HepG2 (cell line): Measurements from ENCODE around the gene DHRS4L2. TPM values are rescaled to one million over a fixed set of nuclear protein-coding genes. Genes with fewer than 3 reads are reported as not detected.

Source experiments
- HNF4A ChIP-seq: sonication (generic); formaldehyde crosslinking; IDR thresholded peaks from 2 replicates; pipeline ENCODE4 v1.4.0; 2020; ENCODE audit warnings: missing genetic modification reagents
- HOXD1 ChIP-seq: sonication (generic); formaldehyde crosslinking; IDR thresholded peaks from 2 replicates; pipeline ENCODE4 v1.5.0; 2020; ENCODE audit warnings: missing genetic modification reagents
- PTBP1 ChIP-seq: fragments of 200-400 bp; formaldehyde crosslinking; IDR thresholded peaks from 2 replicates; pipeline ENCODE4 v1.6.1; 2018; ENCODE audit warnings: low read length, low read depth; ENCODE audit not compliant: poor library complexity, severe bottlenecking
- TOE1 ChIP-seq: sonication (generic); formaldehyde crosslinking; IDR thresholded peaks from 2 replicates; pipeline ENCODE4 v1.4.0; 2020; ENCODE audit warnings: mild to moderate bottlenecking, missing genetic modification reagents
- ZMAT3 ChIP-seq: sonication (generic); formaldehyde crosslinking; conservative IDR thresholded peaks from 2 replicates; pipeline ENCODE4 v1.7.0; 2021; ENCODE audit warnings: missing genetic modification reagents
- ZNF143 ChIP-seq: sonication (generic); formaldehyde crosslinking; IDR thresholded peaks from 2 replicates; pipeline ENCODE4 v1.4.0; 2020; ENCODE audit warnings: missing genetic modification reagents
- ZNF564 ChIP-seq: sonication (generic); formaldehyde crosslinking; IDR thresholded peaks from 2 replicates; pipeline ENCODE4 v1.8.1; 2023; ENCODE audit warnings: mild to moderate bottlenecking, missing genetic modification reagents
- ZSCAN31 ChIP-seq: sonication (generic); formaldehyde crosslinking; IDR thresholded peaks from 2 replicates; pipeline ENCODE4 v1.5.0; 2020; ENCODE audit warnings: low read depth, mild to moderate bottlenecking, missing genetic modification reagents
- polyA plus RNA-seq, 8 experiments: library from polyadenylated mRNA; depleted of rRNA in 3 of 8; stranded (reverse) in 7 of 8; unstranded in 1 of 8; fragments of >200 nt; fragmentation: Illumina TruSeq in 4 of 8; extraction: Trizol in 4 of 8; gene quantifications; 2 replicates each; pipeline versions ENCODE4 v1.2.1 to v1.2.3, GENCODE V29; 2011 to 2016; ENCODE audit warnings: low read depth in 4 of 8, missing spikeins in 1 of 8, mixed read lengths in 1 of 8; ENCODE audit not compliant: insufficient read depth in 1 of 8
- total RNA-seq, 5 experiments: library from RNA; depleted of rRNA; stranded (reverse); fragments of >200 nt; fragmentation: Illumina TruSeq; extraction: Trizol; gene quantifications; 2 replicates each; pipeline ENCODE4 v1.2.3, GENCODE V29; 2016; ENCODE audit warnings: low read depth in 1 of 5
- TF ChIP-seq, protein P1 (sequence below), 2 experiments: sonication (generic) in 1 of 2; formaldehyde crosslinking in 1 of 2; IDR thresholded peaks; 2 replicates each; pipeline versions ENCODE4 v1.6.1 to v1.9.0; 2014 to 2022; ENCODE audit warnings: antibody characterized with exemption in 1 of 2, borderline replicate concordance in 1 of 2, inconsistent platforms in 1 of 2, low read depth in 1 of 2, missing genetic modification reagents in 1 of 2
- TF ChIP-seq, protein P2 (sequence below), 2 experiments: sonication (generic) in 1 of 2; formaldehyde crosslinking in 1 of 2; IDR thresholded peaks; 2 replicates each; pipeline versions ENCODE4 v1.4.0 to v1.6.1; 2016 to 2020; ENCODE audit warnings: borderline replicate concordance in 1 of 2, low read depth in 1 of 2, mild to moderate bottlenecking in 1 of 2, missing genetic modification reagents in 1 of 2
- TF ChIP-seq, protein P3 (sequence below): sonication (generic); formaldehyde crosslinking; IDR thresholded peaks from 2 replicates; pipeline ENCODE4 v1.5.0; 2020; ENCODE audit warnings: missing genetic modification reagents
- TF ChIP-seq, protein P4 (sequence below): sonication (generic); formaldehyde crosslinking; IDR thresholded peaks from 2 replicates; pipeline ENCODE4 v1.4.0; 2020; ENCODE audit warnings: mild to moderate bottlenecking, low read depth, missing genetic modification reagents
- TF ChIP-seq, protein P5 (sequence below): sonication (generic); formaldehyde crosslinking; IDR thresholded peaks from 2 replicates; pipeline ENCODE4 v1.8.1; 2023; ENCODE audit warnings: mild to moderate bottlenecking, missing genetic modification reagents

The DHRS4L2 gene
- total and polyA plus RNA-seq, 2 of the 13 experiments (the other 11 are each of a cell fraction or from before 2014, with no cell fraction given), result 24.7 to 38.2 TPM

DNA sequence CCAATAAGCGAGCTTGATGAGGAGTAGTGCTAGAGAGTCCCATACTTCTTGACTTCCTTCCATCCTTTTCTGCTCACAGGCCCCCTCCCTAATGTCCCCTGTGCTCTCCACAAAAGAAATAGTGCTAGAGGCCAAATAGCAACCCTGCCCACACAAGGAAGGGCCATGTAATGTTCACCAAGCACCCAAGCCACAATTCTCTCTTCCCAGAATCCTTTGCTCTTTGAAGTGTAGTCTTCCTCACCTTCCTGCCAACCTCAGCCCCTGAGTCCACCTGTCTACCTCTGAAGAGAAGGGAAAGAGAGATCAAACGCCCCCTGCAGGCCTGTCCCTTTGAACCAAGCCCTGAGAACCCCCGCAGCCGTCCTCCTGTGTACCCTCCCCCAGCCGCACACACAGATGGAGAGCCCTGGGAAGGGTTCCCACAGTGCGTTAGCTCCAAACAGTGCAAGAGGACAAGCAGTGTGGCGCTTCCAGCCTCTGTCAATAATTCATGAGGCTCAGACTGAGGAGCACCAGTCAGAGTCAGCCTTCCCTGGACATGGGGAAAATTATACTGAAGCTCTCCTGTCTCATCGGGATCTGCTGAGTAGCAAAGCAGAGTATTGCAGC lies 37.0 kb upstream of the DHRS4L2 start (continued):
- TF ChIP-seq, protein P1, sequence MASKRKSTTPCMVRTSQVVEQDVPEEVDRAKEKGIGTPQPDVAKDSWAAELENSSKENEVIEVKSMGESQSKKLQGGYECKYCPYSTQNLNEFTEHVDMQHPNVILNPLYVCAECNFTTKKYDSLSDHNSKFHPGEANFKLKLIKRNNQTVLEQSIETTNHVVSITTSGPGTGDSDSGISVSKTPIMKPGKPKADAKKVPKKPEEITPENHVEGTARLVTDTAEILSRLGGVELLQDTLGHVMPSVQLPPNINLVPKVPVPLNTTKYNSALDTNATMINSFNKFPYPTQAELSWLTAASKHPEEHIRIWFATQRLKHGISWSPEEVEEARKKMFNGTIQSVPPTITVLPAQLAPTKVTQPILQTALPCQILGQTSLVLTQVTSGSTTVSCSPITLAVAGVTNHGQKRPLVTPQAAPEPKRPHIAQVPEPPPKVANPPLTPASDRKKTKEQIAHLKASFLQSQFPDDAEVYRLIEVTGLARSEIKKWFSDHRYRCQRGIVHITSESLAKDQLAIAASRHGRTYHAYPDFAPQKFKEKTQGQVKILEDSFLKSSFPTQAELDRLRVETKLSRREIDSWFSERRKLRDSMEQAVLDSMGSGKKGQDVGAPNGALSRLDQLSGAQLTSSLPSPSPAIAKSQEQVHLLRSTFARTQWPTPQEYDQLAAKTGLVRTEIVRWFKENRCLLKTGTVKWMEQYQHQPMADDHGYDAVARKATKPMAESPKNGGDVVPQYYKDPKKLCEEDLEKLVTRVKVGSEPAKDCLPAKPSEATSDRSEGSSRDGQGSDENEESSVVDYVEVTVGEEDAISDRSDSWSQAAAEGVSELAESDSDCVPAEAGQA (IDR thresholded peaks at IDR 0.05; ENCODE audit: low read depth), result no peak; the same call in 1 of the 2 replicates
- TF ChIP-seq, protein P1 (CRISPR knock-in tag; IDR thresholded peaks at IDR 0.05; ENCODE audit: borderline replicate concordance), result no peak
- TF ChIP-seq, protein P2, sequence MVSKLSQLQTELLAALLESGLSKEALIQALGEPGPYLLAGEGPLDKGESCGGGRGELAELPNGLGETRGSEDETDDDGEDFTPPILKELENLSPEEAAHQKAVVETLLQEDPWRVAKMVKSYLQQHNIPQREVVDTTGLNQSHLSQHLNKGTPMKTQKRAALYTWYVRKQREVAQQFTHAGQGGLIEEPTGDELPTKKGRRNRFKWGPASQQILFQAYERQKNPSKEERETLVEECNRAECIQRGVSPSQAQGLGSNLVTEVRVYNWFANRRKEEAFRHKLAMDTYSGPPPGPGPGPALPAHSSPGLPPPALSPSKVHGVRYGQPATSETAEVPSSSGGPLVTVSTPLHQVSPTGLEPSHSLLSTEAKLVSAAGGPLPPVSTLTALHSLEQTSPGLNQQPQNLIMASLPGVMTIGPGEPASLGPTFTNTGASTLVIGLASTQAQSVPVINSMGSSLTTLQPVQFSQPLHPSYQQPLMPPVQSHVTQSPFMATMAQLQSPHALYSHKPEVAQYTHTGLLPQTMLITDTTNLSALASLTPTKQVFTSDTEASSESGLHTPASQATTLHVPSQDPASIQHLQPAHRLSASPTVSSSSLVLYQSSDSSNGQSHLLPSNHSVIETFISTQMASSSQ (IDR thresholded peaks at IDR 0.05; ENCODE audit: low read depth), result peak; percentile 52; the same call in 1 of the 2 replicates
- TF ChIP-seq, protein P2 (CRISPR knock-in tag; IDR thresholded peaks at IDR 0.05; ENCODE audit: borderline replicate concordance), result no peak
- TF ChIP-seq ZMAT3 (CRISPR knock-in tag) (no peak), HOXD1 (CRISPR knock-in tag) (no peak), PTBP1 (no peak), TOE1 (CRISPR knock-in tag) (no peak), HNF4A (CRISPR knock-in tag) (peak; percentile 55; the same call in 1 of the 2 replicates), ZSCAN31 (no peak), ZNF564 (CRISPR knock-in tag) (0 out of 2 replicates have a peak, but pooled peaks have one; percentile 22), ZNF143 (CRISPR knock-in tag) (peak; percentile 72; the same call in 1 of the 2 replicates)
- TF ChIP-seq, protein P3, sequence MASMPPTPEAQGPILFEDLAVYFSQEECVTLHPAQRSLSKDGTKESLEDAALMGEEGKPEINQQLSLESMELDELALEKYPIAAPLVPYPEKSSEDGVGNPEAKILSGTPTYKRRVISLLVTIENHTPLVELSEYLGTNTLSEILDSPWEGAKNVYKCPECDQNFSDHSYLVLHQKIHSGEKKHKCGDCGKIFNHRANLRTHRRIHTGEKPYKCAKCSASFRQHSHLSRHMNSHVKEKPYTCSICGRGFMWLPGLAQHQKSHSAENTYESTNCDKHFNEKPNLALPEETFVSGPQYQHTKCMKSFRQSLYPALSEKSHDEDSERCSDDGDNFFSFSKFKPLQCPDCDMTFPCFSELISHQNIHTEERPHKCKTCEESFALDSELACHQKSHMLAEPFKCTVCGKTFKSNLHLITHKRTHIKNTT (CRISPR knock-in tag), result no peak
- TF ChIP-seq, protein P4, sequence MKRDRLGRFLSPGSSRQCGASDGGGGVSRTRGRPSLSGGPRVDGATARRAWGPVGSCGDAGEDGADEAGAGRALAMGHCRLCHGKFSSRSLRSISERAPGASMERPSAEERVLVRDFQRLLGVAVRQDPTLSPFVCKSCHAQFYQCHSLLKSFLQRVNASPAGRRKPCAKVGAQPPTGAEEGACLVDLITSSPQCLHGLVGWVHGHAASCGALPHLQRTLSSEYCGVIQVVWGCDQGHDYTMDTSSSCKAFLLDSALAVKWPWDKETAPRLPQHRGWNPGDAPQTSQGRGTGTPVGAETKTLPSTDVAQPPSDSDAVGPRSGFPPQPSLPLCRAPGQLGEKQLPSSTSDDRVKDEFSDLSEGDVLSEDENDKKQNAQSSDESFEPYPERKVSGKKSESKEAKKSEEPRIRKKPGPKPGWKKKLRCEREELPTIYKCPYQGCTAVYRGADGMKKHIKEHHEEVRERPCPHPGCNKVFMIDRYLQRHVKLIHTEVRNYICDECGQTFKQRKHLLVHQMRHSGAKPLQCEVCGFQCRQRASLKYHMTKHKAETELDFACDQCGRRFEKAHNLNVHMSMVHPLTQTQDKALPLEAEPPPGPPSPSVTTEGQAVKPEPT (CRISPR knock-in tag), result peak; percentile 37; the same call in 1 of the 2 replicates
- TF ChIP-seq, protein P5, sequence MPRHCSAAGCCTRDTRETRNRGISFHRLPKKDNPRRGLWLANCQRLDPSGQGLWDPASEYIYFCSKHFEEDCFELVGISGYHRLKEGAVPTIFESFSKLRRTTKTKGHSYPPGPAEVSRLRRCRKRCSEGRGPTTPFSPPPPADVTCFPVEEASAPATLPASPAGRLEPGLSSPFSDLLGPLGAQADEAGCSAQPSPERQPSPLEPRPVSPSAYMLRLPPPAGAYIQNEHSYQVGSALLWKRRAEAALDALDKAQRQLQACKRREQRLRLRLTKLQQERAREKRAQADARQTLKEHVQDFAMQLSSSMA, result peak; percentile 46; the same call in 1 of the 2 replicates
